GM21447 (cell line): ENCODE measurements around the gene CMYA5.
"Not testable (repeated sequence)": the region's sequence is repeated elsewhere in the genome, so short reads cannot be mapped to it uniquely, and the experiment has no call there.

ENCODE experiments used
- ATAC-seq: cut with Tn5 transposase; IDR thresholded peaks from one replicate; pipeline ENCODE4 v1.9.1; 2021; ENCODE audit not compliant: unreplicated experiment

The CMYA5 gene

GRCh38 chr5:79746642-79747569, 57.3 kb downstream of the CMYA5 start:
- ATAC-seq = no peak

- no peak for ATAC-seq
Observed at GRCh38 chr5:79750611-79751510, 61.2 kb downstream of the CMYA5 start.

- ATAC-seq = no peak
Observed at GRCh38 chr5:79753092-79753491, 63.5 kb downstream of the CMYA5 start.

GRCh38 chr5:79753877-79754645, 64.4 kb downstream of the CMYA5 start:
- no peak for ATAC-seq

- ATAC-seq = no peak
Observed at GRCh38 chr5:79754865-79755555, 65.4 kb downstream of the CMYA5 start.

- ATAC-seq = no peak
Observed at GRCh38 chr5:79756076-79756475, 66.4 kb downstream of the CMYA5 start.

- ATAC-seq = no peak
Observed at GRCh38 chr5:79759436-79759835, 69.8 kb downstream of the CMYA5 start.

- ATAC-seq = no peak
Observed at GRCh38 chr5:79759848-79760247, 70.2 kb downstream of the CMYA5 start.

DNA sequence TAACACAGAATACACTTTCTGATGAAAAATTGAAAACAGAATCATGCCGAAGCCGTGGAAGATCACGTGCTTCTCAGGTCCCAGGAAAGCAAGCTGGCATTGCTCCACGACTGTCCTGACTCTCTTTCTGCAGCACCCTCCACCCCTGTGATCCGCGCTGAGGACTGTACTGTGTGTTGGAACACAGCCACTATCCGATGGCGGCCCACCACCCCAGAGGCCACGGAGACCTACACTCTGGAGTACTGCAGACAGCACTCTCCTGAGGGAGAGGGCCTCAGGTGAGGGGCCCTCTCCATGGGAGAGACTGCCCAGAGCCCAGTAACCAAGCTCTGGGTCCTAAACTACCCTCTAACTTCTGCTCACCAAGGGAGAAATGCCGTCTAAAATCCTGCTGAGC, 73.3 kb downstream of the CMYA5 start:
- ATAC-seq = no peak

- ATAC-seq = not testable (repeated sequence)
Observed at GRCh38 chr5:79764147-79764546, 74.5 kb downstream of the CMYA5 start.

GRCh38 chr5:79771387-79771786, 81.8 kb downstream of the CMYA5 start:
- no peak for ATAC-seq

DNA sequence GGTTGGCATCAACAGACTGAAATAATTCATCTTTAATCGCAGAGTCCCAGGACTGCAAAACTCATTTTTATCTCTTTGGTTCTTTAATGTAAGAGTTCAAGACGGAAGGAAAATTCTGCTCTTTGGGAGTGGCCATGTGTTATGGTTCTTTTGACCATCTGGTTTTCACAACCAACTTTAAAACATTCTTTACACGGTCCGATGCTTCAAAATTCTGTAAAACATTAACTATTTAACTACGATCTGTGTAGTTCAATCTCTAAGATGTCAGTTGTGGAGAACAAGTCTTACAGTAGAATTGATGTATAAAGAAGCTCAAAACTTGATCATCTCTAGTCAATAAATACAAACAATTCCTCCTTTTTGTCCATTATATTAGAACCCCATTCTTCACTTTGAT, 83.0 kb downstream of the CMYA5 start:
- ATAC-seq = no peak

DNA sequence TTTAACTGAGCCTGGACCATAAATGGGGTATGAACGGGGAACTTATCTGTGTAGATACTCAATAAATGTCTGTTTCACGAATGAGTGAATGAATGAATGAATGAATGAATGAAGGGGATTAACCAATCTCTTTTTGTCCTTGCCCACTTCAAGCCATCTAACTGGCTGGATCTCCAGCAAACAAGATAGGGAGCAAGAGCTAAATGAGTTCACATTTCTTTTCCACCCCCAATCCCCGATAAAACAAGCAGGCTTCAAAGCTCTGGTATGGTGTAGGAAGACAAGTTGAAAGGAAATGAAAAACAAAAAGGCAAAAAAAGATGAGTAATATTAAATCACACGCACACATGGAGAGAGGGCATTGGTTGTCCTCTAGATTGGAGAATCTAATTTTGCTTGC, 84.0 kb downstream of the CMYA5 start:
- ATAC-seq = no peak

DNA sequence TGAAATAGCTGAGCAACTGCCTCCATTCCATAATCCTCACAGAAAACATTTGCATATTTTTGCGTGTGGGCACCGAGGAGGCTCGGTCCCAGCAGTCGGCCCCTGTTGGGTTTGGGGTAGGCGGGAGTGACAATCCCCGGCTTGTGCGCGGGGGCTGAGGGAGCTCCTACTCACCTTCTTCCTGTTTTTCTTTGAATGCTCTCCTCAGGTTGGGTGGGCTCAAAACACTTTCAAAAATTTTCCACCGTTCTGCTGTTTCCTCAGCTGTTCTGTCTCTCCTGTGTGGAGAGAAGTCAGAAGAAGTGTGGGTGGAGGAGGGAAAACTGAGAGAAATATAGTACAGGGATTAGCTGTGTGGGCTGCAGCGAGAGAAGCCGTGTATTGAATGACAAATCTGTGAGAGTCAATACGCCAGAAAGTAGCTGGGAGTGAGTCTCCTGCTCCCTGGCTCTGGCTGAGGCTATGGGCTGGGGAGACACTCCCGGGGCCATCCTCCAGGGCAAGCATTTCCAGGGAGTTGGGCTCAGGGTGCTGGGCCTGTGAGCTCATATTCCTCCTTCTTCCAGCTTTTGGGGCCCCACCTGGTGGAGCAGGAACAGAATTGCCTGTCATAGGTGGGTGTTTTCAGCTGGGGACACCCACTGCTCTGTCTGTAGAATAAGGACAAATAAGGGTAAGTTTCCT, 84.7 kb downstream of the CMYA5 start:
- no peak for ATAC-seq

GRCh38 chr5:79774855-79775237, 85.2 kb downstream of the CMYA5 start:
- ATAC-seq = no peak

- not testable (repeated sequence) for ATAC-seq
Observed at GRCh38 chr5:79784741-79785140, 95.1 kb downstream of the CMYA5 start.

DNA sequence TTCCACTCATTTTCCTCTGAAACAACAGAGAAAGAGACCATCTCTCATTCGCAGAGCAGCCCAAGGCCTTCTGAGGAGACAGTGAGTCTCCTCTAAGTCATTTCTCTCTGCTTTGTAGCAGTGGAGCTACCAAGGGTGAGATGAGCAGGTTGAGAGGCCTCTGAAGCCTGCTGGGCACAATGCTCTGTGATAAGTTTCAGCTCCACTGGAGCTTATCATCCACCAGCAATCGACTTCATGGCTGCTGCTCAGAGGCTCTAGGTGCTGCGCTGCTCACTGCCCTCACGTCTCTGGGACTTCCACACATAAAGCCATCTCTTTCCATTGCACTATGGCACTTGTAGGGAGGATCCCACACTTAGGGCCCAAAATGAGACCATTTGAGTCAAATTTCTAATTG, 96.3 kb downstream of the CMYA5 start:
- ATAC-seq = no peak

- no peak for ATAC-seq
Observed at GRCh38 chr5:79787448-79787847, 97.8 kb downstream of the CMYA5 start.

DNA sequence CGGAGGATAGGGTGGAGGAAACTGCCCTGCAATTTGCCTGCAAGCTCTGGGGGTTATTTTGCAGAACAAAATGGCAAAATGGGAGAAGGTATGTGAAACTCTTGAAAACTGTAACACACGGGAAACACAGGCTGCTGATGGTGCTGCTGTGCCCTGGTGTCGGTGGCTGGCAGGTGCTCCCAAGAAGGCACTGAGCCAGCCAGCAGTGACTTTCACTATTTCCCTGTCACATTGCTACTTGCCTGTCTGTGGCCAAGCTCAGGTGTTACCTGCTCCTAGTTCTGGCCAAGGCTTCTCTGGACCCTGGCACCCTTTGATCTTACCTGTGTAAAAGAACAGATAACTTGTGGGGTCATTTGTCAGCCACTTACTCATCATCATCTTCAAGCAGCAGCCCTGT, 102.2 kb downstream of the CMYA5 start:
- ATAC-seq = no peak

- no peak for ATAC-seq
Observed at GRCh38 chr5:79792463-79792862, 102.8 kb downstream of the CMYA5 start.
